ENCODE measurements around the gene AQP11. TPM values are rescaled to one million over a fixed set of nuclear protein-coding genes. Genes with fewer than 3 reads are reported as not detected.
"Not testable (repeated sequence)": the region's sequence is repeated elsewhere in the genome, so short reads cannot be mapped to it uniquely, and the experiment has no call there.

The AQP11 gene, protein sequence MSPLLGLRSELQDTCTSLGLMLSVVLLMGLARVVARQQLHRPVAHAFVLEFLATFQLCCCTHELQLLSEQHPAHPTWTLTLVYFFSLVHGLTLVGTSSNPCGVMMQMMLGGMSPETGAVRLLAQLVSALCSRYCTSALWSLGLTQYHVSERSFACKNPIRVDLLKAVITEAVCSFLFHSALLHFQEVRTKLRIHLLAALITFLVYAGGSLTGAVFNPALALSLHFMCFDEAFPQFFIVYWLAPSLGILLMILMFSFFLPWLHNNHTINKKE
- 2.1 and 3.8 TPM in 2 replicates for total RNA-seq

GRCh38 chr11:77589521-77590193 lies at the start of gene AQP11:
TSS of gene AQP11 (plus strand) at chr11:77589953. CDS start at chr11:77589993, 40 bp downstream.
- DNase-seq (ENCODE audit: low read depth): peak; percentile 66

DNA sequence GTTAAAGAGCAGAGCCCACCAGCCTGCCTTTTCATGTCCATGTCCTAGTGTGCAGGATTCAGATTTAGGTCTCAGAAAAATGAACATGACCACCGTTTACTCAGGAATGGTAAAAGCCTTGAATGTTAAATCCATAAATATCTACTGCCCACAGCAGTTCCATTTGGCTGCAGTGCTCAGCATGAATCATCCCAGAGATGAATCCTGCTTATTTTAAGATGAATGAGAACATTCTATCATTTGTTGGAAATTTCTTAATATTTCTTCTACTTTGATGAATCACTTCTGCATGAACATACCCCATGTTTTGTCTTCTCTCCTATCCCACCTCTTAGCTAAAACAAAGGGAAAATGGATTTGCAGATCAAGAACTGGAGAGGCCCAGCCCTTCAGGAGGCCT lies 47.5 kb upstream of the AQP11 start:
- no peak for DNase-seq (ENCODE audit: low read depth)

DNA sequence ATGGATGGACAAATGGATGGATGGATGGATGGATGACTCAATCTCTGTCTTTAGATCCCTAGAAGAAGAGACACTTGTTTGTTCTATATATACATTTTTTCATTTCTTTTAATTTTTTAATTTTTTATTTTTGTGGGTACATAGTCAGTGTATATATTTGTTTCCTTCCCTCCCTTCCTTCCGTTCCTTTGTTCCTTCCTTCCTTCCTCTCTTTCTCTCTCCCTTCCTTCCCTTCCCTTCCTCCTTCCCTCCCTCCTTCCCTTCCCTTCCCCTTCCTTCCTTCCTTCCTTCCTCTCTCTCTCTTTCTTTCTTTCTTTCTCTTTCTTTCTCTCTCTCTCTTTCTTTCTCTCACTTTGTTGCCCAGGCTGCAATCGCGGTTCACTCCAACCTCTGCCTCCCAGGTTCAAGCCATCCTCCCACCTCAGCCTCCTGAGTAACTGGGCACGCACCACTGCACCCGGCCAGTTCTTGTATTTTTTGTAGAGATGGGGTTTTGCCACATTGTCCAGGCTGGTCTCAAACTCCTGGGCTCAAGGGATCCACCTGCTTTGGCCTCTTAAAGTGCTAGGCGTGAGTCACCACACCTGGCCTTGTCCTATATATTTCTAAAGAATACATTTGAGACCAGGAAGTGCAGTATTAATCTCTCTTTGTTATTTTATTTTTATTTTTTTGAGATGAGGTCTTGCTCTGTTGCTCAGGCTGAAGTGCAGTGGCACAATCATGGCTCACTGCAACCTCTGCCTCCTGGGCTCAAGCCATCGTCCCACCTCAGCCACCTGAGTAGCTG lies 42.5 kb upstream of the AQP11 start:
- DNase-seq (ENCODE audit: low read depth): no peak

DNA sequence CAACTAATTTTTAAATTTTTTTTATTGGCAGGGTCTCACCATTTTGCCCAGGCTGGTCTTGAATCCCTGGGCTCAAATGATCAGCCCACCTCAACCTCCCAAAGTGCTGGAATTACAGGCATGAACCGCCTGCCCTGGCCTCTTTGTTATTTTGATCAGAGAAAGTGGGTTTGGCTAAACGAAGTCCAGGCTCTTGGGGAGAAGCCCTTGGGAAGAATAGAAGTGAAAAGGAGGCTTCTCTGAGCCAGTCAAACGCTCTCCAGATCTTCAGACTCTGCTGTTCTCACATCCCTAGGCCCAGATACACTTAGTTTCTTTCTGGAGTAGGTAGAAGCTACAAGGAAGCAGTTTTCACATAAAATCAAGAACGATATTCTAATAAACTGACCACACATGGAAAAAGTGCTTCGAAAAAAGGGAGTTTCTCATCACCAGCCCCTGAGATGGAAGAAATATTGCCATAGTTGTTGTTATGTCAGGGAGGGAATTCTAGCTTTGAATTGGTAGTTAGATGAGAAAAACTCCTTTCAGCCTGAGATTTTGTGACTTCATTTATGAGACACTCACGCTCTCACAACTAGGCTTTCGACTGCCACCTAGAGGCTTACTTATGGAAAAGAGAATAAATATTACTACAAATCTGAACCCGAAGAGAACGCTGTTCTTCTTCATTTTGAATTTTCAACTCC lies 41.7 kb upstream of the AQP11 start:
- peak; percentile 70 for DNase-seq (ENCODE audit: low read depth)

DNA sequence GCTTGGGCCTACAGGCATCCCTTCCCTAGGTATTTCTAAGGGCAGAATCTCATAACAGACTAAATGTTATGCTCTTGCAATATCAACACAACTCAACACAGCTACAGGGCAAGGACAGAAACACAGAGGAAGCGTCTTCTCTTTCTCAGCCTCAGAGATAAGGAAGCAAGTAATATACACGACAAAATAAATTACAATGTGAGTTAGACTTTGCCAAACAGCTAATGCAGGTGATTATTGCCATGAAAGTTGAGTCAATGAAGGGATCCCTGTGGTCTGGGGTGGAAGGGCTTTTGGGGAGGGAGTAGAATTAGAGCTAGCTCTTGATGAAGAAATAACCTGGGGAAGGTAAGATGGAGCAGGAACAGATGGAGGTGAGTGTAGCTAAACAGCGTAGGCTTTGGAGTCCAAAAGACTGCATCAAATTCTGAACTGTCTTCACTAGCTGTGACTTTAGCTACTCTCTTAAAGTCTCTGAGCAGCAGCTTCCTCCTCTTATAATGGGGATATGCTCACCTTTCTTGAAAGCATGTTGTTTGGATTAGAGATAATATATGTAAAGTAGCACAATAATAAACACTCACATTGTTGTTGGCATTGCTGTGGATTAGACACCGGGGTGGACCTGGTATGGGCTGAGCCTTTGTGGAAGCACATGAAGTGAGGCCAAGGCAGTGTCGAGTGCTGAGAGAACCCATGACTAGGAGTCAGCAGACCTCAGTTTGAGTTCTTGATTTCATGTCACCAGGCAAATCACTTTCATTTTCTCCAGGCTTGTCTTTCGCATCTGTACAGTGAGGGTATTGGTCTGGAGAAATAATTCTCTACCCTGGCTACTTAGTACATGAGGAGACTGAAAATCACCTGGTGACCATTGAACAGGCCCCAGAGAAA lies 41.0 kb upstream of the AQP11 start:
- no peak for DNase-seq (ENCODE audit: low read depth)

DNA sequence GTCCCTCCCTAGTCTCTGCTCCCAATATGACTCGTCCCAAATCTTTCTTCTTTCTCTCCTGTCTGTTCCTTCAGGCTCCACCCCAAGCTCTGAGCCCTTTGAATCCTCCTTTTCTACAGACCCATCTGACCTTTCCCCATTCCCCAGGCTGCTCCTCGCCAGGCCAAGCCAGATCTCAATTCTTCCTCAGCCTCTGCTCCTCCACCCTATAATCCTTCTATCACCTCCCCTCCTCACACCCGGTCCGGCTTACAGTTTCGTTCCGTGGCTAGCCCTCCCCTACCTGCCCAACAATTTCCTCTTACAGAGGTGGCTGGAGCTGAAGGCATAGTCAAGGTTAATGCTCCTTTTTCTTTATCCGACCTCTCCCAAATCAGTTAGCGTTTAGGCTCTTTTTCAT lies 38.3 kb upstream of the AQP11 start:
- DNase-seq (ENCODE audit: low read depth): not testable (repeated sequence)

- no peak for DNase-seq (ENCODE audit: low read depth)
These were observed 32.2 kb upstream of the AQP11 start for GRCh38 chr11:77557553-77557952.

DNA sequence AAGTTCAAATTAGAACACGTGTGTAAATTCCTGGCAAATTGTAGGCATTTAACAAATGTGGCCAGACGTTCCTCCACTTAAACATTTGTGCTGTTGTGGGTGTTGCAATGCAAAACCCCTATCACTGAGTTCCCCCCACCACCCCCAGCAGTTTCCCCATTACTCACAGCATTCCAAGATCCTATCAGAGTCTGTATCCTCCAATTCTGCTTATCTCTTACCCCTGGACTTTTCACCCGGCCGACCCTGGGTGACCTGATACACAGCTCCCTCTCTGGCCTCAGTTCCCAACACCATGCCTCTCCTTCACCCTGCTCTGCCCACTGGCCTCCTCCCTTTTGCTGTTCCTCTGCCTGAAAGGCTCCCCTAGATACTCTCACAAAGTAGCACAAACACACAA lies 31.4 kb upstream of the AQP11 start:
- DNase-seq (ENCODE audit: low read depth): no peak

- peak; percentile 86 for DNase-seq (ENCODE audit: low read depth)
These were observed 29.9 kb upstream of the AQP11 start for GRCh38 chr11:77559686-77560401.

GRCh38 chr11:77560605-77561004 lies 29.1 kb upstream of the AQP11 start:
- peak; percentile 46 for DNase-seq (ENCODE audit: low read depth)

GRCh38 chr11:77561257-77561656 lies 28.5 kb upstream of the AQP11 start:
- no peak for DNase-seq (ENCODE audit: low read depth)

DNA sequence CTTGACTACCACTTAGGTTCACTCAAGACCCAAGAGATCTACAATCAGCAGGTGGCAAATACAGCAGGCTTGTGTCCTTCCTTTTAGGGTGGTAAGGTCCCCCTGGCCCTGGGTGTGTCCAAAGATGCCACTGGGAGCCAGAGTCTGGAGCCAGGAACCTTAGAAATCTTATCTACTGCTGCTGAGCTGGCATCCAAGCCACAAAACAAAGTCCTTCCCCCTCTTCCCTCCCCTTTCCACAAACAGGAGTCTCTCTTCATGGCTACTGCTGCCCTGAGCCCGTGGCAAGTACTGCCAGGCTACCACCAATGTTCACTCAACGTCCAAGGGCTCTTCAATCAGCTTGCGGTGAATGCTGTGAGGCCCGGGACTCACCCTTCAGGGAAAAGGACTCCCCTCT lies 21.4 kb upstream of the AQP11 start:
- DNase-seq (ENCODE audit: low read depth): no peak

DNA sequence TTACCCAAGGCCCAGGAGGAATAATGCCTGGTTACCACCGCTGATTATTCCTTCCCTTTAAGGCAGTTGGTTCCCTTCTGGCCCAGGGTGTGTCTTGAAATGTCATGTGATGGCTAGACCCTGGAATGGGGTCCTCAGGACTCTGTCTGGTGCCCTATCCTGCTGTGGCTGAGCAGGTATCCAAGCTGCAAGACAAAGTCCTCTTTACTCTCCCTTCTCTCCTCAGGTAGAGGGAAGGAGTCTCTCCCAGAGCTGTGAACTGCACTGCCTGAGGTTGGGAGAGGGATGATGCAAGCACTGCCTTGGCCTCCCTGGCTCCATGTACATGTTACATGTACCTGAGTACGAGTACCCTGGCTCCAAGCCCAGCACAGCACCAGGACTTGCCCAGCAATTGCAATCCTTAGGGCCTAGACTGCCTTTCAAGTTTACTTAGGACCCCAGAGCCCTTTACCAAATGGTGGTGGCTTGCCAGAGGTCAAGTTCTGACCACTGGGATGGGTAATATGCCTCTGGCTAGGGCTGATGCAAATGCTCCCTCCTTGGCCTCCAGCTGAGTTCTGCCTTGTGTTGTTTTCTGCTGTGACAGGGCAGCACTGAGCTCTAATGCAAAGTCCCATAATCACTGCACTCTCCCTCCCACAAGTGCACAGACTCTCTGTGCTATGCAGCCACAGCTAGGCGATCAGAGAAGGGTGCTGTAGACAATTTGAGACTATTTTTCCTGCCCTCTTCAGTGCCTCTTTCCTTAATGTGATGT lies 20.7 kb upstream of the AQP11 start:
- DNase-seq (ENCODE audit: low read depth): no peak

GRCh38 chr11:77569676-77570070 lies 20.1 kb upstream of the AQP11 start:
- no peak for DNase-seq (ENCODE audit: low read depth)

DNA sequence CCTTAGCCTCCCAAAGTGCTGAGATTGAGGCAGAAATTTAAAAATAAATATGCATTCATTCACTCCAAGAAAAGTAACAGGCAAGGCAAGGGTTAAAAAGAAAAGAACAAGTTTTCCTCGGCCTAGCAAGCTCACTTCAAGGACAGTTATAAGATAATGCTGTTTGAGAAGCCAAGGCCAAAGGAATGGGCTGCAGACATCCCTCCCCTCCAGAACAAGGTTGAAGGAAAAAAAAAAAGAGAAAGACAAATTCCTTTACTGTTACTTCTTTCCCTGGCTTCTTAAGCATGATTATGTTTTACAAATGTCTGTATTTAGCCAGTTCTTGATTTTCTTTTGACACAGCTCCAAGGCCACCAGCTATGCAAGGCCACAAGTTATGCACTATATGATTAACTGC lies 18.9 kb upstream of the AQP11 start:
- not testable (repeated sequence) for DNase-seq (ENCODE audit: low read depth)

GRCh38 chr11:77575428-77575827 lies 14.3 kb upstream of the AQP11 start:
- not testable (repeated sequence) for DNase-seq (ENCODE audit: low read depth)

GRCh38 chr11:77580712-77581337 lies 8.9 kb upstream of the AQP11 start:
- no peak for DNase-seq (ENCODE audit: low read depth)

GRCh38 chr11:77589181-77589520 lies 602 bp upstream of the AQP11 start:
- no peak for DNase-seq (ENCODE audit: low read depth)

DNA sequence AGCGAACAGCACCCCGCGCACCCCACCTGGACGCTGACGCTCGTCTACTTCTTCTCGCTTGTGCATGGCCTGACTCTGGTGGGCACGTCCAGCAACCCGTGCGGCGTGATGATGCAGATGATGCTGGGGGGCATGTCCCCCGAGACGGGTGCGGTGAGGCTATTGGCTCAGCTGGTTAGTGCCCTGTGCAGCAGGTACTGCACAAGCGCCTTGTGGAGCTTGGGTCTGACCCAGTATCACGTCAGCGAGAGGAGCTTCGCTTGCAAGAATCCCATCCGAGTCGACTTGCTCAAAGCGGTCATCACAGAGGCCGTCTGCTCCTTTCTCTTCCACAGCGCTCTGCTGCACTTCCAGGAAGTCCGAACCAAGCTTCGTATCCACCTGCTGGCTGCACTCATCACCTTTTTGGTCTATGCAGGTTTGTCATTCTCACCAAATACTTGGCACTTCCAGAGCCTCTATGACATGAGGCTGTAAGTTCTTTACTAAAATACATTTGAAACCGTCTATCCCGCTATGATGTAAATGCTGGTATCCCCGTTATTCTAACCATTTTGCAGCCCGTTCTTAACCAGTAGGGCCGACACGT lies 535 bp downstream of the AQP11 start:
- DNase-seq (ENCODE audit: low read depth): peak; percentile 55
